Measurements from ENCODE around the gene COL8A2. TPM values are rescaled to one million over a fixed set of nuclear protein-coding genes. Genes with fewer than 3 reads are reported as not detected.
A peak's percentile ranks its signal among the peaks of the same experiment; 100 is the strongest.

The COL8A2 gene
- total RNA-seq, 1 experiment from 2014 or later, result 2.3 TPM

GRCh38 chr1:36172983-36173382, 48.0 kb upstream of the COL8A2 start (continued):
- TF ChIP-seq NR2C2 (CRISPR knock-in tag; IDR thresholded peaks at IDR 0.05), result no peak
- no peak for TF ChIP-seq ZBTB21 (CRISPR knock-in tag; IDR thresholded peaks at IDR 0.05; ENCODE audit: borderline replicate concordance)
- TF ChIP-seq KAT7 (CRISPR knock-in tag; IDR thresholded peaks at IDR 0.05; ENCODE audit: borderline replicate concordance), result no peak

GRCh38 chr1:36172017-36172747, 47.2 kb upstream of the COL8A2 start:
- Mint-ChIP-seq H3K36me3 (peaks cover 23% of the 10 kb centered on the region), H3K27me3 (ENCODE audit: low read depth) (no peaks in the 10 kb centered on the region), H3K4me1 (peaks cover 14% of the 10 kb centered on the region), H3K4me3 (no peak overlapping the region), H3K9me3 (no peaks in the 10 kb centered on the region), H3K27ac (no peak overlapping the region)
- no peak for ATAC-seq
- ChIA-PET CTCF (interaction anchor here (0.6 to 1.5 kb wide), 3 partner anchors 11 to 23 kb away, joined by 3 to 4 read pairs (median 3); partner anchors contain the start of gene TRAPPC3), POLR2A (no interaction called here)
- TF ChIP-seq MXD4 (CRISPR knock-in tag; IDR thresholded peaks at IDR 0.05; ENCODE audit: borderline replicate concordance), result no peak
- DNase-seq (ENCODE audit: low spot score), result no peak

- DNase-seq (ENCODE audit: low spot score) (no peak), ATAC-seq (no peak)
- POLR2A ChIA-PET, result no interaction called here
- CTCF ChIA-PET, result interaction anchor here (0.5 to 3.5 kb wide), 6 partner anchors 10 to 144 kb away, joined by 3 to 19 read pairs (median 7); partner anchors contain the start of gene TRAPPC3
- no peaks in the 10 kb centered on the region for H3K9me3 Mint-ChIP-seq
- H3K27ac Mint-ChIP-seq, result no peak overlapping the region
- peaks cover 23% of the 10 kb centered on the region for H3K36me3 Mint-ChIP-seq
- H3K4me1 Mint-ChIP-seq, result peaks cover 10% of the 10 kb centered on the region
- TF ChIP-seq USF1 (CRISPR knock-in tag; IDR thresholded peaks at IDR 0.05) (no peak), E2F5 (CRISPR knock-in tag; IDR thresholded peaks at IDR 0.05) (no peak), GRHL2 (CRISPR knock-in tag; IDR thresholded peaks at IDR 0.05; ENCODE audit: insufficient replicate concordance, severe bottlenecking) (no peak), CREM (CRISPR knock-in tag; IDR thresholded peaks at IDR 0.05) (no peak)
- H3K4me3 Mint-ChIP-seq, result no peak overlapping the region
- no peaks in the 10 kb centered on the region for H3K27me3 Mint-ChIP-seq (ENCODE audit: low read depth)
Measured at GRCh38 chr1:36170643-36171412, 45.8 kb upstream of the COL8A2 start.

- H3K36me3 Mint-ChIP-seq, result peaks cover 15% of the 10 kb centered on the region
- CTCF ChIA-PET, result interaction anchor here (0.6 to 3.5 kb wide), 3 partner anchors 7 to 48 kb away, joined by 3 to 19 read pairs (median 16); no protein-coding TSS in a partner anchor
- ATAC-seq, result no peak
Measured at GRCh38 chr1:36168514-36168913, 43.5 kb upstream of the COL8A2 start.

More at GRCh38 chr1:36168514-36168913, 43.5 kb upstream of the COL8A2 start:
- Mint-ChIP-seq H3K9me3 (no peaks in the 10 kb centered on the region), H3K4me1 (no peaks in the 10 kb centered on the region), H3K27me3 (ENCODE audit: low read depth) (no peaks in the 10 kb centered on the region), H3K27ac (0 out of 2 replicates have a peak overlapping the region, but pooled peaks have one; percentile 10), H3K4me3 (no peak overlapping the region)
- TF ChIP-seq TEAD4 (CRISPR knock-in tag; IDR thresholded peaks at IDR 0.05) (no peak), ZNF416 (CRISPR knock-in tag; IDR thresholded peaks at IDR 0.05) (no peak), ZNF396 (CRISPR knock-in tag; IDR thresholded peaks at IDR 0.05; ENCODE audit: borderline replicate concordance) (no peak), ATF3 (CRISPR knock-in tag; conservative IDR thresholded peaks at IDR 0.05) (no peak), ZSCAN18 (CRISPR knock-in tag; IDR thresholded peaks at IDR 0.05) (no peak), E2F5 (CRISPR knock-in tag; IDR thresholded peaks at IDR 0.05) (no peak), TP53 (CRISPR knock-in tag; IDR thresholded peaks at IDR 0.05) (no peak)
- POLR2A ChIA-PET, result no interaction called here
- DNase-seq (ENCODE audit: low spot score), result no peak
